Right atrium auricular region (tissue), 2 donors: Measurements from ENCODE around the gene WNK2. TPM values are rescaled to one million over a fixed set of nuclear protein-coding genes. Genes with fewer than 3 reads are reported as not detected.

ENCODE experiments used
- DNase-seq: peaks from one replicate; pipeline ENCODE4 v3.0.0-alpha.2; 2019; ENCODE audit warnings: low spot score
- H3K27ac ChIP-seq, 2 donors: fragments of 200-600 bp; sonication (generic); 1 replicate in 1 of 2; 2 replicates in 1 of 2; pipeline ENCODE4 v1.5.1; 2016 to 2019
- H3K27me3 ChIP-seq, 2 donors: fragments of 200-600 bp; sonication (generic); one replicate each; pipeline versions ENCODE4 v1.5.1 to v1.6.0; 2017 to 2019
- H3K36me3 ChIP-seq: fragments of 200-600 bp; sonication (generic); one replicate; pipeline ENCODE4 v1.5.1; 2016
- H3K4me1 ChIP-seq, 2 donors: fragments of 200-600 bp; sonication (generic); one replicate each; pipeline versions ENCODE4 v1.5.1 to v1.6.0; 2017 to 2019
- H3K4me3 ChIP-seq, 2 donors: fragments of 200-600 bp; sonication (generic); 1 replicate in 1 of 2; 2 replicates in 1 of 2; pipeline ENCODE4 v1.5.1; 2017 to 2019; ENCODE audit warnings: mild to moderate bottlenecking in 1 of 2, moderate library complexity in 1 of 2
- H3K9me3 ChIP-seq, 2 donors: fragments of 200-600 bp; sonication (generic); one replicate each; pipeline ENCODE4 v1.5.1; 2019
- CTCF ChIP-seq, 2 donors: fragments of 200-600 bp; sonication (generic); IDR thresholded peaks; one replicate each; pipeline ENCODE4 v1.5.1; 2019; ENCODE audit warnings: antibody characterized with exemption in 2 of 2
- total RNA-seq, 2 donors: library from RNA; depleted of rRNA; stranded (reverse); fragments of >200 nt; gene quantifications; one replicate each; pipeline ENCODE4 v1.1.0, GENCODE V29; 2016

The WNK2 gene
- total RNA-seq, 2 donors from 2014 or later, result 61.4 to 132 TPM

DNA sequence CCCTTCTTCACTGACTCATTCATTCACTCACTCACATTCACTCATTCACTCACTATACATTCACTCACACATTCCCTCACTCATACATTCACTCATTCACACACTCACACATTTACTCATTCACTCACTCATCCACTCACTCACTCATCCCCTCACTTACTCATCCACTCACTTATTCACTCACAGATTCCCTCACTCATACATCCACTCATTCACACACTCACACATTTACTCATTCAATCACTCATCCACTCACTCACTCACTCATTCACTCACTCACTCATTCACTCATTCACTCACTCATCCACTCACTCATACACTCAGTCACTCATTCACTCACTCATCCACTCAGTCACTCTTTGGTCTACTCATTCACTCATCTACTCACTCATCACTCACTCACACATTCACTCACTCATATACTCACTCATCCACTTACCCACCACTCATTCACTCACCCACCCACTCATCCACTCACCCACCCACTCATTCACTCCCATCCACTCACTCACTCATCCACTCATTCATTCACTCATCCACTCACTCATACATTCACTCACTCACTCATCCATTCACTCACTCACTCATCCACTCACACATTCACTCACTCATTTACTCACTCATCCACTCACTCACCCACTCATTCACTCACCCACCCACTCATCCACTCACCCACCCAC, 27.2 kb downstream of the WNK2 start:
- H3K9me3 ChIP-seq, result no peaks in the 10 kb centered on the region

GRCh38 chr9:93211654-93212001, 27.7 kb downstream of the WNK2 start:
- Histone ChIP-seq H3K36me3 (no peaks in the 10 kb centered on the region), H3K4me3 (no peak overlapping the region), H3K9me3 (no peaks in the 10 kb centered on the region), H3K27me3 (no peaks in the 10 kb centered on the region), H3K27ac (peak overlapping the region in 1 of 2 donors; percentile 65), H3K4me1 (peaks cover 0 to 61% of the 10 kb centered on the region in 2 donors)
- TF ChIP-seq CTCF (IDR thresholded peaks at IDR 0.05), result no peak
- DNase-seq, result no peak

More for the DNA sequence above, 27.2 kb downstream of the WNK2 start:
- TF ChIP-seq CTCF (IDR thresholded peaks at IDR 0.05), result no peak
- Histone ChIP-seq H3K36me3 (no peaks in the 10 kb centered on the region), H3K4me1 (peaks cover 0 to 66% of the 10 kb centered on the region in 2 donors), H3K4me3 (no peak overlapping the region), H3K27ac (peak overlapping the region; percentile 8 to 78), H3K27me3 (no peaks in the 10 kb centered on the region)
- no peak for DNase-seq

DNA sequence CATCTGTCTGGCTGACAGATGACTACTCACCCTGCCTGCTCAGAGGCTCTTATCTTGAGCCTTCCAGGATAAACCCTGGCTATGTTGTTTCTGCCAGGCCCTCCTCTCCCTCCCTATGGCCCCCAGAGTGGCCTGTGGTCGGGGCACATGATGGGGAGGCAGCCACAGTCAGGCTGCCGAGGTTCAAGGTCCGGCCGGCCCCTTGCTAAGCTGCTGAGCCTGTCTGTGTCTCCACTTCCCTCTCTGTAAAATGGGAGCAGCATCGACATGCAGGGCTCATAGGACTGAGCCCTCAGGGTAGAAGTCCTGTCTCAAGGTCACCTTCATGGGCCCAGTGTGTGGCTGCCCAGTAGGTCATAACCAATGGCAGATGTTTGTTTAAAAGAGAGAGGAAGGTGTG, 28.5 kb downstream of the WNK2 start:
- Histone ChIP-seq H3K9me3 (no peaks in the 10 kb centered on the region), H3K36me3 (no peaks in the 10 kb centered on the region), H3K4me1 (peaks cover 0 to 60% of the 10 kb centered on the region in 2 donors), H3K4me3 (no peak overlapping the region), H3K27me3 (no peaks in the 10 kb centered on the region), H3K27ac (peak overlapping the region; percentile 65 to 72)
- no peak for DNase-seq
- no peak for TF ChIP-seq CTCF (IDR thresholded peaks at IDR 0.05)

DNA sequence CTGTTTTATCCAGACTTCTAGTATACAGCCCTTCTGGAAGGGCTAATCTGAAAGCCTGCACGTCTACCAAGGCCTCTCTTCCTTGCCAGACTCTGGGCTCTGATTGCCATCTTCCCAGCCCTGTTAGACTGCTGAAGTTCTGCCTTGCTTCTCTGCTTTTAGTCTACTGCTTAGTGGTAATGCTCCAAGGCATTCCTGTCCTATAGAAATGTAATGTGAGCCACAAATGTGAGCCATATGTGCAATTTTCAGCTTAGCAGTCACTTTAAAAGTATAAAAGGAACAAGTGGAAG, 32.1 kb downstream of the WNK2 start:
- H3K4me1 ChIP-seq, result peaks cover 0 to 65% of the 10 kb centered on the region in 2 donors
- no peak for TF ChIP-seq CTCF (IDR thresholded peaks at IDR 0.05)
- no peak for DNase-seq
- no peaks in the 10 kb centered on the region for H3K9me3 ChIP-seq
- H3K4me3 ChIP-seq, result no peak overlapping the region
- H3K27me3 ChIP-seq, result no peaks in the 10 kb centered on the region
- H3K27ac ChIP-seq, result peak overlapping the region in 1 of 2 donors; percentile 46
- no peaks in the 10 kb centered on the region for H3K36me3 ChIP-seq

- Histone ChIP-seq H3K27me3 (no peaks in the 10 kb centered on the region), H3K27ac (peak overlapping the region; percentile 75 to 82), H3K9me3 (no peaks in the 10 kb centered on the region), H3K4me3 (no peak overlapping the region), H3K4me1 (peaks cover 0 to 62% of the 10 kb centered on the region in 2 donors), H3K36me3 (no peaks in the 10 kb centered on the region)
- TF ChIP-seq CTCF (IDR thresholded peaks at IDR 0.05), result no peak
- no peak for DNase-seq
These were observed 33.8 kb downstream of the WNK2 start for GRCh38 chr9:93217706-93218105.

- H3K27me3 ChIP-seq, result no peaks in the 10 kb centered on the region
- peak overlapping the region; percentile 75 to 82 for H3K27ac ChIP-seq
- TF ChIP-seq CTCF (IDR thresholded peaks at IDR 0.05), result no peak
- no peaks in the 10 kb centered on the region for H3K36me3 ChIP-seq
- H3K9me3 ChIP-seq, result no peaks in the 10 kb centered on the region
- no peak overlapping the region for H3K4me3 ChIP-seq
- peaks cover 0 to 62% of the 10 kb centered on the region in 2 donors for H3K4me1 ChIP-seq
- no peak for DNase-seq
These were observed 34.2 kb downstream of the WNK2 start for GRCh38 chr9:93218161-93218560.
